HG02970 (cell line): ENCODE results near the gene GCKR.

Source experiments
- ATAC-seq: cut with Tn5 transposase; IDR thresholded peaks from one replicate; pipeline ENCODE4 v1.9.1; 2021; ENCODE audit warnings: mild to moderate bottlenecking, moderate library complexity, moderate number of reproducible peaks; ENCODE audit not compliant: unreplicated experiment, low FRiP score

Gene GCKR, protein sequence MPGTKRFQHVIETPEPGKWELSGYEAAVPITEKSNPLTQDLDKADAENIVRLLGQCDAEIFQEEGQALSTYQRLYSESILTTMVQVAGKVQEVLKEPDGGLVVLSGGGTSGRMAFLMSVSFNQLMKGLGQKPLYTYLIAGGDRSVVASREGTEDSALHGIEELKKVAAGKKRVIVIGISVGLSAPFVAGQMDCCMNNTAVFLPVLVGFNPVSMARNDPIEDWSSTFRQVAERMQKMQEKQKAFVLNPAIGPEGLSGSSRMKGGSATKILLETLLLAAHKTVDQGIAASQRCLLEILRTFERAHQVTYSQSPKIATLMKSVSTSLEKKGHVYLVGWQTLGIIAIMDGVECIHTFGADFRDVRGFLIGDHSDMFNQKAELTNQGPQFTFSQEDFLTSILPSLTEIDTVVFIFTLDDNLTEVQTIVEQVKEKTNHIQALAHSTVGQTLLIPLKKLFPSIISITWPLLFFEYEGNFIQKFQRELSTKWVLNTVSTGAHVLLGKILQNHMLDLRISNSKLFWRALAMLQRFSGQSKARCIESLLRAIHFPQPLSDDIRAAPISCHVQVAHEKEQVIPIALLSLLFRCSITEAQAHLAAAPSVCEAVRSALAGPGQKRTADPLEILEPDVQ

DNA sequence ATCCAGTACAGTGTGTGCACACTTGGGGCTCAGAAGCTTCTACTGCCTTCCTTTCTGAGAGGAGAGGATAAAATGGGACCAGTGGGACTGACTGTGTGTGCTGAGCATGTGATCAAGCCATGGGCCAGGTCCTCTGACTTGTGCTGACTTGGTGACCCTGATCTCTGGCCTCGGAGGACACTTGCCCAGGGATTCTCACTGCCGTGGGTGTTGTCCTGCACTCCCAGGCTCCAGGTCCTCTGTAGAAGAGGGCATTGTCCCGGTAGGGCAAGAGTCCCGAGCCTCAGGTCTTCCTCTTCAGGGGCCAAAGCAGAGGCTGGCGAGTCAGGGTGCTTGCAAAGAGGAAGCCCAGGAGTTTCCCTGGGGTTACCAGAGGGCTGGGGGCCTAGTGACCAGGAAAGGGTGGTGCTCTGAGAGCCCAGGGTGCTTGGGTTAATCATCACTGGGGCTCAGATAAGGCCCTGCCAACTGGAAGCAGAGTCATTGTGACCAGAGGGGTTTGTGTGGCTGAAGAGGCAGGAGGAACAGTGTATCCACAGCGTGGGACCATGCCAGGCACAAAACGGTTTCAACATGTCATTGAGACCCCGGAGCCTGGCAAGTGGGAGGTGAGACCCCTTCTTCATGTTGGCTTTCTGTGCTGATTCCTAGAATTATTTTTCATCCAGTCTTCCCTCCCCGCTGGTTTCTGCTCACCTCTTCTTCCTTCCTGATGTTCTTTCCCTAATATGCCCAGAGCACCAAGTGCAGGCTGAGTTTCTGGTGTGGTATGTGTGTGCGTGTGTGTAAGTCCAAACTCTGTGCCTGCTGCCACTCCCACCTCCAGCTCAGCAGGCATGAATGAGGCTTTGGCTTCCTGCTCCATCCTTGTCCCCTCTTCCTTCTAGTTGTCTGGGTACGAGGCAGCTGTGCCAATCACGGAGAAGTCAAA is at the start of gene GCKR:
Gene GCKR, plus strand, starts transcription at position 483 of the 931 bp plus-strand sequence. Its CDS starts 66 bp downstream, at position 549.
- ATAC-seq: no peak

DNA sequence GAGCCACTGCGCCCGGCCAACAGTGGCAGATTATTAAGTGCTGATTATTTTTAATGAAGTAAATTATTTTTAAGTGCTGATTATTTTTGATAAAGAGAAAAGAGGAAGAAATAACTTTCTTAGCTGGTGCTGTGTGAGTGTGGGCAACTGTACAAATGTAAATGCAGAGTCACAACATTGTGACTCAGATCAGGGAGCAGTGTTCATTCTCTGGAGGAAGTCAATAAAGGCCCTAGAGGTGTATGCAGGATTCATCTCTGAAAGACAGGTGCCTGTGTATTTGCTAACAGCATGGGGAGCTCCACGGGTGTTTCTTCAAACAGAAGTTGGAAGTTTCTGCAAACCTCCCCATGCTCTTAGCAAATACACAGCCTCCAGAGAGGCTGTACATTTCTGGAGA is 48.3 kb upstream of the GCKR start:
- ATAC-seq: no peak

DNA sequence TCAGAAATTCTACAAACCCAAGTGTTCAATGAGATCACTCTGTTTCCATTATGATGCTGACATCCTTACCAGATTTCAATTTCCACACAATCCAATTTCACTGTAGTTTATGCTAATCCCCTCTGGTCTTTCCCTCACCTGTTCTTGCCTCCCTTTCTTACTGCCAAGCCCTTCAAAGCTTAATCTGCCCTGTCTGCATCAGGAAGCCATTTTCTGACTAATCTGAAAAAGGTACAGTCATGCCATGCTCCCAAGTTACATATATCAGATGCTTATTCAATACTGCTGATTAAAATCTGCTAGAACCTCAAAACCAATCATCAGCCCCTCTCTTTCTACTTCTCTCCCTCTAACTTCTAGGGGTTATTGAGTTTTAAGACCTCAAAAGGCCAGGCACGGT is 45.5 kb upstream of the GCKR start:
- ATAC-seq: no peak

DNA sequence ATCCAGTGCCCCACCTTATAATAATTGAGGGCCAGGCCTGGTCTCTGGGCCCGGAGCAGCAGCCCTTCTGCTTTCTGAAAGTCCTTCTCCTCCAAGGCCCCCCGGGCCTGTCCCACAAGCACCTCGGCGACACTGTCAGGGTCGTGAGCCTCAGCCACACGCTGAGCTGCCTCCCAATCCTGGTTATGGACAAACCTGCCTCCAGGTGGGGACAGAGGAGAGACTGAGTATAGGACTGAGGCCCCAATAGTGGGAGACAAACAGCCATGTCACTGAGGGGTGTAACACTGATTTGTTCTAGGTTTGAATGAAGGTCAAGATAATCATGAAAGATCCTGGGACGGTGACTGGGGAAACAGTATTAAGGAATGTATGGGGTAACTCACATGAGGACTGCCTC is 42.7 kb upstream of the GCKR start:
- no peak for ATAC-seq

DNA sequence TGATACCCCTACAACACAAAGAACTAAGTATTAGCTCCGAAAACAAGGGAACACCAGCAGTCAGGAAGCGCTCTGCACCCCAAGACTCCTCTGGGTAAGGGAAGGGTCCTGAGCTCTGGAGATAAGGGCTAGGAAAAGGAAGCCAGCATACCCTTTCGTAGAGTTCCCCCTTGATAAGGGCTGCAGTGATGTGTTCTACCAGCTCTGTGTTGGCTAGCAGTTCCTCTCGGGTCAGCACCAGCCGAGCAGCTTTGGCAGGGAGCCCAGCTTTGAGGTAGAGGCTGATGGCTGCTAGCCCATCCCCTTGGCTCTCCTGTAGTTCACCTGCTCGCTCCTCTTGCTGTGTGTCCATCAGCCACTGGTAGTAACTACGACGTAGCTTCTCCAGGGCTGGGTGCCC is 35.5 kb upstream of the GCKR start:
- no peak for ATAC-seq

DNA sequence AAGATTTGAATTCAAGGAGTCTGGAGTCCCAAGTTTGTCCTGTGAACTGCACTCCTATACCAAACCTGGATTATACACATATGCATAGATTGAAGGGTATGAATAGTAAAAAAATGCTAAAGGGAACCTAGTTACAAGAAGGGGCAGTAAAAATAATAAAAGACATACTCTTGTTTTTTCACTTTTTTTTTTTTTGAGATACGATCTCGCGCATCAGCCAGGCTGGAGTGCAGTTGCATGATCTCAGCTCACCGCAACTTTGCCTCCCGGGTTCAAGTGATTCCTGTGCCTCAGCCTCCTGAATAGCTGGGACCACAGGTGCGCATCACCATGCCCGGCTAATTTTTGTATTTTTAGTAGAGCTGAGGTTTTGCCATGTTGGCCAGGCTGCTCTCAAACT is 32.2 kb upstream of the GCKR start:
- no peak for ATAC-seq

DNA sequence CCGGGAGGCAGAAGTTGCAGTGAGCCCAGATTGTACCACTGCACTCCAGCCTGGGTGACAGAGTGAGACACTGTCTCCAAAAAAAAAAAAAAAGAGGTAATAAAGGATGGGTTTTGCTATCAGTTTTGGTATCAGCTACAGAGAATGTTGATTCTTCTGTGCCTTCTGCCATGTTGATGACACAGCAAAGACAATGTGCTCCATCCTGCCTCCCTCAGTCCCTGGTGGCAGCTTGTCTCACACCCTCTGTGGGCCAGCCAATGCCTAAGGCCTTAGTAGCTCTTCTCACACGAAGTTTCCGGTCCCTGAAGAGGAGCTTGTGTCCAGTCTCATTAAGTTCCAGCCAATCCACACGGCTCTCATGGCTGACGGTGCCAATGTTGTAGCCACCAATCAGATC is 24.7 kb upstream of the GCKR start:
- no peak for ATAC-seq

DNA sequence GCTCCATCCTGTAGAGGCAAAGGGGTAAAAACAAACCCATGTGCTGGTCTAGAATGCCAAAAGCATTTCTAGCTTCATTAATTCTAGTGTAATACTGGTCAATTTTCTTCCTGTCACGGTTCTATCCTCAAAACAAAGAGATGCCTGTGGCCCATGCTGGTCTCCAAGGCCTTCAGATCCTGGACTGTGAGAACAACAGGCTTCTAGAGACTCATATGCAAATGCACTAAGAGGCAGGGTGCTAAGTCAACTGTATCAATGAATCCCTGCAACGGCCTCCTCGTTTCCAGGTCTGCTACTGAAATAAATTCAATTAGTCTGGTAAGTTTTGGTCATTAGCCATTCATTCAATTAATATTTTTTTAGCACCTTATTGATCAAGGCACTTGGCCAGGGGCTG is 11.1 kb upstream of the GCKR start:
- no peak for ATAC-seq

DNA sequence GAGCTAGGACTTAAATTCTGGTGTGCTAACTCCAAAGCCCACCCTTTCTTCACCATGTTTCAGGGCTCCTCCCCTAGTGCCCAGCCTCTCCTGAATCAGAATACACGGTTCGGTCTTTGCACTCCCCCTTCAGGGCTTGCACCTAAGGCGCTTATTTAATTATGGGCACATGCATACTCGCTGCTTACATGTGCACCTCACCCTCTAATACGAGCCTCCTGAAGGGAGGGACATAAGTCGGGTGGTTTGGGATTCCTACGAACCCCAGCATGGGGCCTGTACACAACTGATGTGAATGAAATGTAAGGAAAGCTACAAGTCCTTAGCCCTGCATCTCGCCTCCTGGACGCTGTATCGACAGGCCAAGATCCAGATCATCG is 7.5 kb upstream of the GCKR start:
- no peak for ATAC-seq

DNA sequence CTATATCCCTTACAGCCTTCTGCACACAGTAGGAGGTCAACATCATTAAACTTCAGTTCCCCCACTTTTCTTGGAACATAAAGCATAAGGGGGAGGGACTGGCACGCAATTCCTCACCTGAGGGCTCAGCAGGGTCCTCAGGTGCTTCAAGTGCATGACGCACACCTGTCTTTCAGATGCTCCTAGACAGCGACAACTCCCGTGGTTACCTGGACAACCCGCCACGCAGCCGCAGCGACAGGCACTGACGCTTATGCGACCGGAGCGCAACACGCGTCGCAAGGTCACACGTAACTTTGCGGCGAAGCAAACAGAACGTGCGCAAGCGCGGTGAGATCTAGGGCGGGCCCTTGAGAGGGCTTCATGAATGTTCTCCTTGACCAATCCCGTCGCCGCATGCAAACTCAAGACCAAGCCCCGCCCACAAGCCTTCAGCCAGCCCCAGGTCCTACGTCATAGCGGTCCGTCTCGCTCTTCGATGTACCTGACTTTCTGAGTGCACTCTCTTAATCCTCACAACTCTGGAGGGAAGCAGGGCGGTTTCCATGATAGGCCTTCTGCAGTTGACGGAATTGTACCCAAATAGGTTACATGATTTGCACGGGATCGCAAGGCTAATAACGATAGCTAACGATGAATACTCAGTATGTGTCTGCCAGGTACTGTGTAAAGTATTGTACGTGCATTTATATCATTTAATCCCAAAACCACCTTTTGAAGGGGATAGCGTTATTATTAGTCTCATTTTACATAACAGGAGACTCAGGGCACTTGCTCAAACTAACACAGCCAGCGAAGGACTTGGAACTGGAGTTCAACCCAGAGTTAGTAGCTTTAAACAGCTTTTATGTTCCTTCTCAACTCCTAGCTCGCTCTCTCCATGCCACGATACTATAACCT is 6.9 kb upstream of the GCKR start, which contains the start of gene IFT172:
Gene IFT172, minus strand, starts transcription at position 246 of the 900 bp plus-strand sequence. Its CDS starts 90 bp downstream, at position 156.
- peak; percentile 94 for ATAC-seq

DNA sequence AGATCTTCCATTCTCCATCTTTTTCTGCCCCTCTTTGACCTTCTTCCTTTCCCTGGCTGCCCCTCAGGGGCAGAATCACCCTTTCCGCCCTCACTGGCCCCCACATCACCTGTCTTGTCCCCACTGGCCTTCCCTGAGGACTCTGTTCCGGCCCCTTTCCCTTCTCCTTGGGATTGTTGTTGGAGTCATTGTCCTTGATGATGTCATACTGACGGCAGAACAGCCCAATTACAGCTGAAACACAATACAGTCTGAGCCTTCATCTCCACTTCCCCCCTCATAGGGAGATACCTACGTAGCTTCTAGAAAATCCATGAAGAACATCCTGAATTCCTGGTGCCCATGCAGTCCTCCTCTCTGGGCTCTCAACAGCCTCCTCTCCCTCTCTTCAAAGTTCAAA is 4.1 kb upstream of the GCKR start:
- no peak for ATAC-seq

DNA sequence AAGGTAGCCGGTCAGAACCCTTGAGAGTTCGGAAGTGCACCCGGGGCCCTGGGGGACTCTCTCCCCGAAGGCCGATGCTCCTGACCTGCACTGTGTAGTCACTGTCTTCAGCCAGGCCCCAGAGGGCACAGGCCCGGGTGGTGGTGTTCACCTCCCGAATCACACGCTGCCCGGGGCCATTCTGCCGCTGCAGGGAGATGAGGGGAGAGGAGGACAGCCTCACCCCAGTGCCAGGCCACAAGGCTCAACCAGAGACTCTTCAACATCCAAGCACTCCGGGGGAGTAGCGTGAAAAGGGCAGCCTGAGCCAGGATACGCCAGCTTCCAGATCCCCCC is 2.7 kb upstream of the GCKR start:
- ATAC-seq: no peak

DNA sequence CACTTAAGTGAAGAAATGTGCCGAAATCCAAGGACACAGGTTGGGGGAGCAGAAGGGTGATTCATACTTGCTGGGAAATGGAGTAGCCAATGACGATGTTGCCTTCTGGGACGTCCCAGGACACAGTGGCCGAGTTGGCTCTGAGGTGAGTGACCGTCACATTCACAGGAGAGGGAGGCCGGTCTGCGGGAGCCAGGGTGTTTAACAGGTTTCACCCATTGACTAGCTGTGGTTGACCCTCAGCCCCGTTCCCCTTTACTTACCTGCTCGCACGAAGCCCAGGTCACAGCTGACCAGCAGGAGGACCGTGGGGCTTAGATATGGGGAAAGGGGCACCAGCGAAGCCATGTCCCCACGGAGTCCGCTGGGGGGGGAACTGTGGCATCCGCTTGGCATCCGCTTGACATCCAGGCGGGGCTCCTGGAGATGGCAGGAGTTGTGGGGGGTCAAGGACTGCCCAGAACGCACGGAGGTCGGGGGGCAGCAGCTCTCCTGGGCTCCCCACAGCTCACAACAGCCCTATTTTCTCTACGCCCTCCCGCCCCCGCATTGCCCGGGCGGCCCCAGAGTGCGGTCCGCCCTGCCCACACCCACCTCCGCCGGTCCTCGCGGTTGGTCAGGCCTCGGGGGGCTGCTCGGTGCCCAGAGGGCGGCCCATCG is 2.2 kb upstream of the GCKR start:
- no peak for ATAC-seq

DNA sequence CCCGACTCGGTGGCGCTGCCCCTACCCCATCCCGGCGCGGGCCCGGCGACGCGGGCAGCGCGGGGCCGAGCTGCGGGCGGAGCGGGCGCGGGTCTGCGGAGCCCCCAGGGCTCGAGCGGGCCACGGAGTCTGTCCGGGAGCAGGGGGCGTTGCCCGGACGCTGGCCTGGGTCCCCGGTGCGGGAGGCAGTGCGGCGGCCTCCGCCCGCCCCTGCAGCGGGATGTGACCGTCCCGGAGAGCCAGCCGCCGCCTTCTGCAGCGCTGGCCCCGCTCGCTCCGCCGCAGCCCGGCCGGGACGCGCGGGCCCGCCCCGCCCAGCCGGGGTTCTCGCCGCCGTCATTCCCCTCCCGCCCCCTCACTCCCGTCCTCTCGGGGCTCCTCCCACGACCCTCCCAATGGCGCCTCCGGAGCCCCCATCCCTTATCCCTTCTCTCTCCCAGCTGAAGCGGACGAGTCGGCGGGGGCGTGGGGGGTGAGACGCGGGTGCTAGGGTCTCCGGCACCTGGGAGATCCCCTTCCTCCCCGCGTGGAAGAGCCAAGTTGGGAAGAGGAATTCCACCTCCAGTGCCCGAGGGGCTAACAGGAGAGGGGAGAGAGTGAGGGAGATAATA is 1.6 kb upstream of the GCKR start, which contains the start of gene FNDC4:
Gene FNDC4, minus strand, starts transcription at position 257 of the 611 bp plus-strand sequence. CDS start 521 bp downstream, outside the sequence.
- ATAC-seq: no peak

DNA sequence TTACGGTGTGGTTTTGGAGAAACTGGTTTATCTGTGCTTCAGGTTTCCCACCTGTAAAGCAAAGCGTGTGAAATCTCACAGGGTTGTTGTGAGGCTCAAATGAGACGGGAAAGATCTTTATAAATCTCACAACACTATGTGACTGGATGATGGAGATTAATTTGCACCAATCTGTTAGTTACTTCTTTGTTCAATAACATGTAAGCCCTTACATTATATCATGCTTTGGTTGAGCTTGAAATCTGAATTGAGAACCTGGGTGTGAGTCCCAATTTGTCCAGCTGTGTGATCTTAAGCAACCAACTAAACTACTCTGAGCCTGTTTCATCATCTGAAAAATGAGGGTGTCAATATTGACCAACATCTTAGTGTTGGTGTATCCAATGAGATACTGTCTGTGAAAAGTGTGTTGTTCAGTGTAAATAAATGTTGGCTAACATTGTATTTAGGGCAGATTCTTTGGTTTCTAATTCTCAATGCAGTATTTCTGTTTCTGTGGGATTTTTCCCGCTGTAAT is 741 bp upstream of the GCKR start:
- no peak for ATAC-seq

DNA sequence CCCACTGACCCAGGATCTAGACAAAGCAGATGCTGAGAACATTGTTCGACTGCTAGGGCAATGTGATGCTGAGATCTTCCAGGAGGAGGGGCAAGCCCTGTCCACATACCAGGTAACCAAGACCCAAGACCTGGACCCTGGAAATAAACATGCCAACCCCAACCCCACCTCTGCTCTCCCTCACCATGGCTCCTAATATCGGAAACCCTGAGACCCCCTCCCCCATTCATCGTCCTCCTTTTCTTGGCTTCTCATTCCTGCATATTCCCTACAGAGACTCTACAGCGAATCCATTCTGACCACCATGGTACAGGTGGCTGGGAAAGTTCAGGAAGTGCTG is 619 bp downstream of the GCKR start:
- no peak for ATAC-seq

DNA sequence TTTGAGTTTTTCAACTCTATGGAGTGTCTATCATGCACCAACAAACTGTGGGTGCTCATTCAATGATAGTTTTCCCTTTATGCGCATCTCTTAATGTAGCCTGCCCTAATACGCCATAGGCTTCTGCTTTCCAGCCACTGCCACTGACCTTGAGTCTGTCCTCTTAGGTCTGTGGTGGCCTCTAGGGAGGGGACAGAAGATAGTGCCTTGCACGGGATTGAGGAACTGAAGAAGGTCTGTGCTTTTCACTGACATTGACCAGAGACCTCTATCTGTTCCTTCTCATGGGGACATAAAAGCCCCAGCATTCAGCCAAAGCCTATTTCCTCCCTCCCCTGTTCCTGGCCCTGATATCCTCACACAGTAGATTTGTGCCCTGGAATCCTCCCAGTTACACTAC is 2.3 kb downstream of the GCKR start:
- ATAC-seq: no peak

DNA sequence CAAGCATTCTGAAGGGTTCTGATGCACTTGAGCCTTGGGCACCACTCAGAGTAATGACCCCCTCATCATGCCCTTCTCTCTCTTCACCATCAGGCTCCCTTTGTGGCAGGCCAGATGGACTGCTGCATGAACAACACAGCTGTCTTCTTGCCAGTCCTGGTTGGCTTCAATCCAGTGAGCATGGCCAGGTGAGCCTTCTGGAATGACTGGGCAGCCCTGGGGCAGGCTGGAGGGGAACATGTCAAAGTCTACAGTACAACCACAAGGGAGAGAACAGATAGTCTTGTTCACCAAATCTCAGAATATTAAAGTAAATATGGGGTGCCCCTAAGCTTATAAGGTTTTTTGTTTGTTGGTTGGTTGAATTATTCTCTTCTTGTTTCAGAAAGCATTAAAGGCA is 4.4 kb downstream of the GCKR start:
- ATAC-seq: no peak

DNA sequence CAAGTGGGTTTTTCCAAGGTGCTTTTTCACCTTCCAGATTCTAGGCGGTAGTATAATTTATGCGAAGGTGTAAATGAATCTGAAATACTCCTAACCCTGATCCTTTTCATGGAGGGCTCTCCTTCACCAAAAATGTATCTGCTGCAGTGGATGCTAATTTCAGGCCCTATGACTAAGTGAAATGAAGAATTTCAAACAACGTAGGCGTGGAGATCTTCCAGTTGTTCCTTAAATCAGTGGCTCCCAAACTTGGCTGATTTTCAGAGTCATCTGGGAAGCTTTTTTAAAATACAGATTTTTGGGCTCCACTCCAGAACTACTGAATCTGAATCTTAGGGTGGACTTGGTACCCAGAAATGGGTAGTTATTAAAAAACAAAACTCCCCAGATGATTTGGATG is 5.5 kb downstream of the GCKR start:
- no peak for ATAC-seq
